Thyroid gland (tissue), 4 donors: ENCODE results near the gene C5orf46.
"Not testable (repeated sequence)": the region's sequence is repeated elsewhere in the genome, so short reads cannot be mapped to it uniquely, and the experiment has no call there.

ENCODE experiments used
- POLR2A ChIP-seq, 2 donors: fragments of 450-650 bp; IDR thresholded peaks; one replicate each; pipeline ENCODE4 v1.6.1; 2017; ENCODE audit warnings: antibody characterized with exemption in 2 of 2, mild to moderate bottlenecking in 2 of 2, moderate library complexity in 1 of 2
- TF ChIP-seq, protein P1 (sequence below), 6 experiments: fragments of 200-600 bp in 3 of 6; fragments of 450-650 bp in 3 of 6; sonication (generic) in 3 of 6; IDR thresholded peaks; one replicate each; pipeline ENCODE4 v1.5.1; 2016 to 2019; ENCODE audit warnings: antibody characterized with exemption in 6 of 6, mild to moderate bottlenecking in 2 of 6, inconsistent platforms in 1 of 6, moderate library complexity in 1 of 6

DNA sequence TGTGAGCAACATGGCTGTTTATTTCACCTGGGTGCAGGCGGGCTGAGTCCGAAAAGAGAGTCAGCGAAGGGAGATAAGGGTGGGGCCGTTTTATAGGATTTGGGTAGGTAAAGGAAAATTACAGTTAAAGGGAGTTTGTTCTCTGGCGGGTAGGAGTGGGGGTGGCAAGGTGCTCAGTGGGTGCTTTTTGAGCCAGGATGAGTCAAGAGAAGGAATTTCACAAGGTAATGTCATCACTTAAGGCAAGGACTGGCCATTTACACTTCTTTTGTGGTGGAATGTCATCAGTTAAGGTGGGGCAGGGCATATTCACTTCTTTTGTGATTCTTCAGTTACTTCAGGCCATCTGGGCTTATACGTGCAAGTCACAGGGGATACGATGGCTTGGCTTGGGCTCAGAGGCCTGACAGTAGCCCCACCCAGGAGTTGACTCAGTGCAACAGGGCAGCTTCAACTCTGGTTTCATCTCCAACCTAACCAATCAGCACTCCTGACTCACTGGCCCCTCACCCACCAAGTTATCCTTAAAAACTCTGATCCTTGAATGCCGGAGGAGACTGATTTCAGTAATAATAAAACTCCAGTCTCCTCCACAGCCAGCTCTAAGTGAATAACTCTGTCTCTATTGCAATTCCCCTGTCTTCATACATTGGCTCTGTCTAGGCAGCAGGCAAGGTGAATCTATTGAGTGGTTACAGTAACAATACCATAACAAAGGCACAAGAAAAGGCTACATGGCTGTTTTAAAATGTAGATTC, 32.0 kb downstream of the C5orf46 start:
- TF ChIP-seq, protein P1, sequence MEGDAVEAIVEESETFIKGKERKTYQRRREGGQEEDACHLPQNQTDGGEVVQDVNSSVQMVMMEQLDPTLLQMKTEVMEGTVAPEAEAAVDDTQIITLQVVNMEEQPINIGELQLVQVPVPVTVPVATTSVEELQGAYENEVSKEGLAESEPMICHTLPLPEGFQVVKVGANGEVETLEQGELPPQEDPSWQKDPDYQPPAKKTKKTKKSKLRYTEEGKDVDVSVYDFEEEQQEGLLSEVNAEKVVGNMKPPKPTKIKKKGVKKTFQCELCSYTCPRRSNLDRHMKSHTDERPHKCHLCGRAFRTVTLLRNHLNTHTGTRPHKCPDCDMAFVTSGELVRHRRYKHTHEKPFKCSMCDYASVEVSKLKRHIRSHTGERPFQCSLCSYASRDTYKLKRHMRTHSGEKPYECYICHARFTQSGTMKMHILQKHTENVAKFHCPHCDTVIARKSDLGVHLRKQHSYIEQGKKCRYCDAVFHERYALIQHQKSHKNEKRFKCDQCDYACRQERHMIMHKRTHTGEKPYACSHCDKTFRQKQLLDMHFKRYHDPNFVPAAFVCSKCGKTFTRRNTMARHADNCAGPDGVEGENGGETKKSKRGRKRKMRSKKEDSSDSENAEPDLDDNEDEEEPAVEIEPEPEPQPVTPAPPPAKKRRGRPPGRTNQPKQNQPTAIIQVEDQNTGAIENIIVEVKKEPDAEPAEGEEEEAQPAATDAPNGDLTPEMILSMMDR (IDR thresholded peaks at IDR 0.05) = not testable (repeated sequence)
- not testable (repeated sequence) for TF ChIP-seq POLR2A (IDR thresholded peaks at IDR 0.05)
